CD4-positive, alpha-beta T cell treated with Interleukin-17A for 4 hours (primary cell): ENCODE results near the gene TCF7L2.

Experiments
- DNase-seq: peaks from one replicate; pipeline ENCODE4 v3.0.0-alpha.2; 2020; ENCODE audit warnings: mixed read lengths

Gene TCF7L2

DNA sequence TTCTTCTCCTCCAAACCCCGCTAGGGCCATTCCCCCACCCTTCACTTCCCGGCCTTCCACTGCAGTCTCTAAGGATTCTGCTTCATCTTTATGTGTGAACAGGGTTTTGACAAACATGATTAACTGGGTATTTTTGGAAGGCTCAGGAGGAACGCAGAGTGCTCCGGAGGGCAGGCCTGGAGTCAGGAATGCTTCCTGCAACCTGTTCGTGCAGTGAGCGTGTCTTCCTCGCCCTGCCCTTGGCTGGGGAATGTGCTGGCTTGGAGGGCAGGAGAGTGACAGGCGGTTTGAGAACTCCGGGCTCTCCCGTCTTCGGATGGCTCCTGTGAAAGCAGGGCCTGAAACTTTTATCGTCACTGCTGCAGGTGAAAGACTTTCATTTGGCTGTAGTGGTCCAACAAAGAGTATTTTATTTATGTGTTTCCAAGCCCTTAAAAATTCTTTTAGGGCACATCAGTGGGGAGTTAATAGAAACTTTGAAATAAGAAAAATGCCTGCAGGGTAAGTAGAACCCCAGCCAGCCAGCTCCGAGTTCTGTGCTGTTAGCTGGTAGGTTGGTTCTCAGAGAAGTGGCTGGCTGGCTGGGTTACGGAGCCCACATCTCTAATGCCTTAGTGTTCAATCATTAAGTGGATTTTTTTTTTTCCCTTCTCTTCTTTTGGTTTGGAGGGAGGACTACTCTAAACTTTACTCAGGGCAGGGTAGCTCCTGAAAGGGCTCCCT, 51.0 kb downstream of the TCF7L2 start:
- DNase-seq = no peak

DNA sequence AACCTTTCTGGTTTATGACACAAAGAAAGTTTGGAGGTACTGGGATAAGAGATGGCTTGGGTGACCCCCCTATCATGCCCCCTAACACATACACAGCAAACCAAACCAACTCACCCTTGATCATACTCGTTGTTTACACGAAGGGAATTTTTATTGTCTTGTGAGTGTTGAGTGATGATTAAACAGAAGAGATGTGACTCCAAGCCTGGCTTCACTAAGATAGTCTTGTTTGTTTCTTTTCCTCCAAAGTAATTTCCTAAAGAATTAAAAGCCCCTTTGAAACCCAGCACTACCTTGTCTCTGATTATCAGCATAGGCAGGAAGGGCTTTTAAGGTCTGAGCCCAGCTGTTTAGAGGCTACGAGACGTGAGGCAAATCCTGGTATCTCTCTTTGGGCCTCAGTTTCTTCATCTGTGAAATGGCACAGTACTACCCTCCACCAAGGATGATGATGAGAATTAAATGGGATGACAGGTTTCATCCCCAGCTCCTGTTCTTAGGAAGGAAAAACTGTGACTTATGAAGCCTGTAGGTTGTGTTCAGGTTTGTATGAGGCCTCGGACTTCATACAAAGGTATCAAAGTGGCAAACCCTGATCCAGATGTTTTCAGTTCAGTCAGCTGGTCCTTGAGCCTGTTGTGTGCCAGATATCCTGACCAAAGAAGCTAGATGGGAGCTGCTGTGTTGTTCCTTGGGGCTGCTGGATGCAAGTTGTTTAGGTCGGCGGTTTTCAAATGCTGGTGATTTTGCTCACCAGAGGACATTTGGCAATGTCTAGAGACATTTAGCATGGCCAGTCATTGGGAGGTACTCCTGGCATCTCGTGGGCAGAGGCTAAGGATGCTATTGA, 51.8 kb downstream of the TCF7L2 start:
- DNase-seq = no peak

DNA sequence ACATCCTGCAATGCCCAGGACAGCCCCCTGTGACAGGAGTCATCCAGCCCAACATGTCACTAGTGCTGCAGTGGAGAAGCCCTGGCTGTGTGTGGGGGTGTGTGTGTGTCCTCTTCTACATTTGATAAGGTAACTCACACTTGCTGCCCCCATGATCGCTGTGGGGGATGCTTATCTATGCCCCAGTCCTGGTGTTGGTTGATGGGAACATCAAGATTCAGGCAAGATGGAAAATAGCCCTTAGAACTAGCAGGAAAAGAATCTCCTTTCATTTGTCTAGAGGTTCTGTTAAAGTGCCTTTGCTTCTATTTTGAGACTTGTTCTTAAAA, 52.4 kb downstream of the TCF7L2 start:
- no peak for DNase-seq

DNA sequence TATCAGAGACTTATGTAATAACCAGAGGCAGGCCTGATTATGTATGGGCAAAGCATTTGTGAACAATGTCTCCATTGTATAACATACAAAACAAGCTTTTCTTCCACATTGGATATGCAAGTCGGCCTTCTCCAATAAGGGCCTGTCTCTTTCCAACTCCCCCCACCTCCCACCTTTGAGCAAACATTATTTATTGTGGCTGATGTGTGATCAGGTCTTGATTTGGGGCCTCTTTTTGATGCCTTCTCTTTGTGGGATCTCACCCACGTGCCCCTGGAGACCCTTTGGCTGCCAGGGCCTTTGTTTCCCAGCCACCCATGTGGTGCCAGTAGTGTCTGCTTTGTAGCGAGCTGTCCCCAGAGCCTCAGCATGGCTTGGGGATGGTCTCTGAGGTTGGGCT, 53.0 kb downstream of the TCF7L2 start:
- DNase-seq = no peak

DNA sequence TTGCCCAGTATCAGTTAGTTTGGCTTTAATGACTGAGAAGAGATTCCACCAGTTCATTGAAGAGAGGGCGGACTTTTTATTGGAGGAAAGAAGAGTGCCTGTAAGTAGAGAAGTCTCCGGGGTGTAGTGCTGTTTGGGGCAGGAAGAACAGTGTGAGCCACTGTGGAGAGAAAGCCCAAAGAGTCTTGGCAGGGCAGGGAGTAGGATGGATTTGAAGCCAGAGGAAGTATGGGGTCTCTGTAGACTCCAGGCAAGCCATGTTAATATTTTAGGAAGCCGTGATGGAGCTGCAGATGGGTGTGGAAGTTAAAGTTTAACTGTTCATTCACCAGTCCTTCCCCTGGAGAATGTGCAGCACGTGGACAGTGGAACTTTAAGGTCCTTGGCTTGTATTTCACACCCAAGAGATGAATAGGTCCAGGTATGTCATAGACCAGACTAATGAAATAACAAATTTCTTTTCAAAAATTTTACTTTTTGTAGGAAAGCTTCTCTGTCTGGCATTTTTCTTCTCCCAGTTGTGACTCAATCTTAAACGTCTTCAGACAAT, 54.1 kb downstream of the TCF7L2 start:
- no peak for DNase-seq

DNA sequence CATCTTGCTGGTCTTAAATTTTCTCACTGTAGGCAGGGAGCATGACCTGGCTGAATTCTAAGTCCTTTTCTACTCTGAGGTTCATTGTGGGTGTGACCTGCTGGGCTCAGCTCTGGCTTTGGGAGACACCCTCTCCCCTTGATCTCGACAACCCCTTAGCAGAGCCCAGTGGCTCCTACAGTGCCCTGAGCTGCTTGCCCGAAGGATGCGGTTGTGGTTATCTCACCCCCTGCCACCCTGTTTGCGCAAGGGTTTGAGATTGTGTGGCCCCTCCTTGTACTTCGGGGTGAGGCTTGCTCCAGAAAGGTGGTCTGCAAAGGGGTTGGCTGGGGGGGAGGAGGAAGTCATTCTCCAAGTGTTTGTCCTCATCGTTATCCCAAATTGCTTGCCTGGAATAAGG, 55.3 kb downstream of the TCF7L2 start:
- DNase-seq = no peak

DNA sequence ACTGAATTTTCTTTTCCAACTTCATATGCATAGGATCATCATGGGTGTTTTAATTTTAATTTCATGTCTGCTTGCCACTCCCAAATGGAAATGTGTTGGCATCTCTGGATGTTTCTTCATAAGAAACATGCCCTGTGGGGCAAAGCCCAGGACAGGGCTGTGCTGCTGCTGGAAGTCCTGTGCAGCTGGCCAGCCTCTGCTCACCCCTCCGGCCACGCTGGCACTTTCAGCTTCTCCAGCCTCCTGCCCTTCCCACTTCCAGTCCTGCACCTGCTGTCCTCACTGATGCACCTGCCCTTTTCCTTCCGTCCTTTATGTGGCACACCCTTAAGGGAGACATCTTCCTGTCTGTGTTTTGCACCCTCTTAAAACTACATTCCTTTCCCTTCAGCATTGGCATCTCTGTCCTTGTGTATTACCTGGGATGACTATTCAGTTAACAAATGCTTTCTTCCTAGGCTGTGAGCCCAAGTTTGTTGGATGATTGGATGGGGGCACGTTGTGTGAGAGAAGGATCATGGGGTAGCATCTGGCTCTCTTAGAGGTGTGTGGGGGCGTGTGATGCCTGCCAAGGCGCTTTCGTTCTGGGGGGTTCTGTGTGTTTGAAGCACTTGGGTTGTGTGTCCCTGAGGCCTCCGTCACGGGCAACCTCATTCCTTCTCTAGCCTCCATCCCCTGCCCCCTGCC, 56.8 kb downstream of the TCF7L2 start:
- DNase-seq = peak; percentile 7

DNA sequence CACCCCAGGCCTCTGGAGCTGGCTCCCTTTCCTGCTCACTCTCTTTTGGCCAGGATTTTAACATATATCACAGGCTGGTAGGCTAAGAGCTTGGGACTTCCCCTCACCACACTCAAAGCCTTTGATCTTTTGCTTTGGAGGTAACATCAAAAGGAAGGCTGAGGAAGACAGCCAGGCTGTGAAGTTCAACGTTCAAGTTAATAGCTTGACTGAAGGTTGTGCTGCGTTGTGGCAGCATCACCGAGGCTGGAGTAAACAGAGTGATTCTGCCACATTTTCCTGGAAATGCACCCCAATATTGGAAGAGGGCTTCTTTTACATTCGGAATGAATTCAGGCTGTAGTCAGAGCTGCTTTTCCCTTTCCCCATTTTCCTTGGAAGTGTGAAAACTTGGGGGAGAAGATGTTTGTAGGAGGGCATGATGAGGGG, 57.3 kb downstream of the TCF7L2 start:
- peak; percentile 52 for DNase-seq

DNA sequence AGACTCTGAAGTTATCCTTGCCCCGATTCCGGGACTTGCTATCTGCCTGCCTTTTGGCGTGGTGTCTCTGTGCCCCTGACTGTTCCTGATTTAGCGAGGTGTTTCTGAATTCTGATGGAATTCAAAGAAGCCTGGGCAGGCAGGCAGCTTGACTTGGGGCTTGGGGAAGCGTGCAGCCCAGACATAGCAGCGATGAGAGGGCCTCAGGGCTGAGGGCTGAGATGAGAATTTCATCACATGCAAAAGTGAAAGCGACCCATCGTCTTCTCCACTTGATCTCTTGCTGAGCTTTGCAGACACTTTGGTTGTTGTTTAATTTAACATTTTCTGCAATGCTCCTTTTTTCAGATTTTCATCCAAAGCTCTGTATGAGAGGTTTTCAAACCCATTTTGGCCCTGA, 57.8 kb downstream of the TCF7L2 start:
- DNase-seq = no peak

DNA sequence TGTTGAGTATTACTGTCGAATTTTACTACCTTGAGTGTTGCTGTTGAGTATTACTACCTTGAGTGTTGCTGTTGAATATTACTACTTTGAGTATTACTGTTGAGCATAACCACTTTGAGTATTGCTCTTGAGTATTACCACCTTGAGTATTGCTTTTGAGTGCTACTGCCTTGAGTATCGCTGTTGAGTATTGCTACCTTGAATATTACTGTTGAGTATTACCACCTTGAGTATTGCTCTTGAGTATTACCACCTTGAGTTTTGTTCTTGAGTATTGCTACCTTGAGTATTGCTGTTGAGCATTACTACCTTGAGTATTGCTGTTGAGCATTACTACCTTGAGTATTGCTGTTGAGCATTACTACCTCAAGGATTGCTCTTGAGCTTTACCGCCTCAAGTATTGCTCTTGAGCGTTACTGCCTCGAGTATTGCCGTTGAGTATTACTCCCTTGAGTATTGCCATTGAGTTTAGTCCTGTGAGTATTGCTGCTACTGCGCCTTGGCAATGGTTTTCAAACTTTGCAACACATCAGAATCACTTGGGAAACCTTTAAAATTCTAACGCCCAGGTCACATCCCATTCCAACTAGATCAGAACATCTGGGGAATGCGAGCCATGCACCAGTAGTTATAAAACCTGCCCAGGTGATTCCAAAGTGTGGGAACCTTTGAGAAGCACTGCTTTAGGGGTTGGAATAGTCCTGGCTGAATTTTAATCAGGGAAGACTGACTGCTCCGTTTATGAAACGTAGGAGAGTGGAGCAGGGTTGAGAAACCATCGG, 61.7 kb downstream of the TCF7L2 start:
- DNase-seq = no peak

DNA sequence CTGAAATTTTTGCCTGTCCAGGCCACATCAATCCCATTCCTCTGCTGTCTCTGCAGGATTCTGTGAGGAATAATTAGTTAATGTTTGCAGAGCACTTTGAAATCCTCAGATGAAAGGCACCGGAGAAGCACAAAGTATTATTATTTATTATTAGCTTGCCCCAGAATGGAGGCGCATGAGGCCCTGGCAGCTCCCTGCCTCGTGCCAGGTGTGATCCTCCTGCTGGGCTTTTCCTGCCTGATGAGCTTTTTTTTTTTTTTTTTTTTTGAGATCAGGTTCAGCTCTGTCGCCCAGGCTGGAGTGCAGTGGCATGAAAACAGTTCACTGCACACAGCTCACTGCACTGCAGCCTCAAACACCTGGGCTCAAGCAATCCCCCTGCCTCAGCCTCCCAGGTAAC, 65.2 kb downstream of the TCF7L2 start:
- no peak for DNase-seq

DNA sequence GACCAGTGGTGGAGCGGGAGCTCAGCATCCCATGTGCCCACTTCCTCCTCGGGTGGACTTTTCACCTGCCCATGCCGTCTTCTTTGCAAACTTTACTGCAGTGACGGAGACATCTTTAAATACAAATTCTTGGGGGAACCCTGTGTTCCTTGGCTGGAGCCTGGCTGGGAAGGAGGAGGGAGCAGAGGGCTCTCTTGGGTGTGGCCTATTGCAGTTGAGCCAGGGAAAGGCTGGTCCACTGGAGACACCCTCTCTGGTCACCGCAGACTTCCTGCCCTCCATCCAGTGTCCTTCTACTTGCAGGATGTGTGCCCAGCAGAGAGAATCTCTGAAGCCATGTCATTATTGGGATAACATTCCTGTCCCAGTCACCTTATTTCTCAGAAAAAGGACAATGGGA, 67.3 kb downstream of the TCF7L2 start:
- no peak for DNase-seq

DNA sequence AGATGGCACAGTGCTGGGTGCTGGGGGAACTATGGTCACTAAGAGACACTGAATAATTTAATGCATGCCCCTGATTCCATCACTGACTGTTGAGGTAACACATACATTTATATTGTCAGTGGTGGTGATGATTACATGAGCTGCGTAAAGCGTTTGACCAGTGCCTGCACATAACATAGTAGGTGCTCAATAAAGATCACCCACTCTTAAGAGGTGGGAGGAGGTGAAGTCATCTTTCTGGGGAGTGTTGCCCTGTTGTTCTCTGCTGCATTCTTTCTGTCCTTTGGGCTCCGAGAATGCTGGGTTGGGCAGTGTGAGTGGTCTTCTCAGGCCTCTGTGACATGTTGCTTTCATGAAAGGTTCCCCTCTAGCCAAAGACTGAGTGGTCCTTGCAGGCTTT, 68.0 kb downstream of the TCF7L2 start:
- no peak for DNase-seq

DNA sequence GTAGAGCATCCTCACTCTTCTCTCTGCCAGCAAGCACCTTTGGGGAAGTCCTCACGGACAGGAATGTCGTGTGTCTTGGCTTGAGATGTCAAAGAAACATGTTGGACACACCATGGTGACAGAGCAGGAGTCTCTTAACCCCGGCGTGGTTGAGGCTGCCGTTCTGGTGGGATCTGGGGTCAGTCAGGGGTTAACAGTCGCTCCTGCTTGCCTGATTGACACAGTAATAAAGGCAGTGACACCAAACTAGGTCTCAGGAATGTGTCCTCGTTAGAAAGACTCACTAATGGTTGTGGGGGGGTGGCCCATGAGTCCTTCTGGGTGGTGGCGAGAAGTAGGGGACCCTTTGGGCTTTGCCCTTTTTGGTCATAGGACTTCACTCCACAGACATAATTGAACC, 69.0 kb downstream of the TCF7L2 start:
- DNase-seq = no peak

DNA sequence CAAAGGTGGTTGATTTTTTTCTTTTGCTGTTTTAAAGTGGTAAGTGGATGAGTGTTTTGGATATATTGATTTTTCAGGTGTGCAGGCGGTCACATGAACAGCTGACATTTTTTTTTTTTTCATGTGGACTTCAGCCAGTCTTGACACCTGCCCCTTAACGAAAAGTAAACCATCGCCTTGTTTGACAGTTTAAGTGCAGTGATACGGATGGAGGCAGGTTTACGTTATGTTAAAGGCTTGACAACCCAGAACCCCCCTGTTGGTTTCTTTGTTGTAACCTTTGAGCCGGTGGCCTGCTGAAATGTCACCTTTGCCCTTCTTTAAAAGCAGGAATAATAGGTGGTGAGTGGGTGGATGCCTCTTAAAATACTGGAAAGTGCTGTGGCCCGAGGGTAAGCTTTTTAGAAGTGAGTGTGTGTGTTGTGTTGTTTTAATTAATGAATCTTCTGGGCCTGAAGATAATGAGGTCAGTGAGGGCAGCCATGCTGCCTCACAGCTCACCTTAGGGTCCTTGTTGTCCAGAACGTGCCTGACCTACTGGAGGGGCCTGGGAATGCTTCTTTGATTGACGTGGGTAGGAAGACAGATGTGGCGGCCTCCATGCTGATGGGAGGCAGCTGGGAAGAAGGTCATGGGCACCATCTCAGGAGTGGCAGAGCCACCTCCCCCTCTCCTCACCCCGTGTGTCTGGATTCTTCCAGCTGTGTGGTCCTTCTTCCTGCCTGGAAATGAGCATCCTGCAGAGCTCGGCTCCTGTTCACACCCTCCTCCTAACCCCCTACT, 69.8 kb downstream of the TCF7L2 start:
- DNase-seq = no peak

DNA sequence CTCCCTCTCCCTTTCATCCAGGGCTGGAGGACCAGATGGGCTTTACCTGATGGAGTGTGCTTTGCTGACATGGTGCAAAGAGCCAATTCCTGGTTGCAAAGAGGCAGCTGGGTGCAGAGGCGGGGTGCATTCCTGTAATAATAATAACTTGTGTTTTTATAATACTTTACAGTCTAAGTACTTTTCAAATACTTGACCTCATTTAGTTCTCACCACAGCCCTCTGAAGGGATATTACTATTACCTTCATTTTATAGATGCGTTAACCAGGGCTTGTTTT, 70.4 kb downstream of the TCF7L2 start:
- DNase-seq = no peak

DNA sequence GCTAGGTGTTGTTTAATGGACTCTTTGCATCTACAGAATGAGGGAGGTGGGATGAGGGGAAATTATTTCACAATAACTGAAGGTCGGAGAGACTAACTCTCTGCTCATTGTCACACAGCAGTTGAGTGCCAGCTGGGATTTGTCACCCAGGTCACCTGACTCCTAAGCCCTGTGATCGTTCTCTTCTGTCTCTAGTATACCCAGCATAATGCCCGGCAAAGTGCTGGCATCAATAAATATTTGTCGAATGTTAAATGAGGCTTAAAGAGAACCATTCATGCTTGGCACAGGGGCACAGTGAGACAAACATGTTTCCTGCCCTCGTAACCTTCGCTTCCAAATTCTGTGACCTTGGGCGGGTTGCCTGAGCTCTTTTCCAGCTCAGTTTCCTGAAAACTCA, 70.8 kb downstream of the TCF7L2 start:
- no peak for DNase-seq

DNA sequence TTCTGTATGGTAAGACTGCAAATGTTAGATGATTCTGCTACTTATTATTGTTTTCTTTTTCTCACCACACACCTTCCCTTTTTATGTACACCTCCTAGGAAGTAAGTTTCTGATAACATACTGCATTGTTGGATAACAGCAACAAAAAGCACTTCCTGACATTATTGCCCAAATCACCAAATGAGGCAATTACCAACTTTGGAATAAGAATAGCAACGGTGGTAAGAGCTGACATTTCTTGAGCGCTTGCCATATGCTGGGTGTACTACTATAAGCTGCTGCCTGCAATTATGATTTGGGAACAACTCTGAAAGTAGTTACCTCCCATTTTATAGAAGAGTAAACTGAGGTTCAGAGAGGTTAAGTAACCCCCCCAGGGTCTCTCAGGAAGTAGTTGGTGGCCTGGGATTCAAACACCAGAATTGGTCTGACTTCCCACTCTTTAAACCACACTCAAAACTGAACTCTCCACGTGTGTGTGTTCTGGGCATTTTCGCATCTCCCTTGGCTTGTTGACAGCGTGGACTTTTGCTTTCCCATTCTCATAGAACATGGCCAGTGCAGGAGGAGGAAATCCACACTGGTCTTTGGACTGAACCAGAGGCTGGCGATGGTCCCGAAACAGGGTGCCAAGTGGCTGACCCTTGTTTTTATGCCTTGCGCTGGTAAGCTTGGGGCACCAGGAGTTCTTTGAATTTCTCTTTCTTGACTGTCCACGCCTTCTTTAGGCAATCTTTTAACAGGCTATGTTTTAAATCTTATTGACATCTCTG, 71.4 kb downstream of the TCF7L2 start:
- no peak for DNase-seq

DNA sequence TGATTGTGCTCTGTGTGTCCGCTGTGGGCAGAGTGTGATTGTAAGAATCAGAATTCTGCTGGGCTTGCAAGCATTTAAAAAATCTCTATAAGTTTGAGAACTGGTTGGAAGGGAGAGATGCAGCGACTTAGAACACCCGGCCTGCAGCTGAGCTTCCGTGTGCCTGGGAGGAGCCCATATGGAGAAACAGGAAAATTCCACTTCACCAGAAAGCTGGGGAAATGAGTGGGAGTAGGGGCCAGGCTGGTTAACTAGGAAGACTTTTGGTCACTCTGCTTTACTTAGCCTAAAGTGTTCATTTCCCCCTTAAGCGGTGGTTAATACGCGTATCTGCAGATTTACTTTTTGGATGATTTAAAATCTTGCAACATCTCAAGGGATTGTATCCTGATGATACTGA, 72.2 kb downstream of the TCF7L2 start:
- DNase-seq = no peak

DNA sequence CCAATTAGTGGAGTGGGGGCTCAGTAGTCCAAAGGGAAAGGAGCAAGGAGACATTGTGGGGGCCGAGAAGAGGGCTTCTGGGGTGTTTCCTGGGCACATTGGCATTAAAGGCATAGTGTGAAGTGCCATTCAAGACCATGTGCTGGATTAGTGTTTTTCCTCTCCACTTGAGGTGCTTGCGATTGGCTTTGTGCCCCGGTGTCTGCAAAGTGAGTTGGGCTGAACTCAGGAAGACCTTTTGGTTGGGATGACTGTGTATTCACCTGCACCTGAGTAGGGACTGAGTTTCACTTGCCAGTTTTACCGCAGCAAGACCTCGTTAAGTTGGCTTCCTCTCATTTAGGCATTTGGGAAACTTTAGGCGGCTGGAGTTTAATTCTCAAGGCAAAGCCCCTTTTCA, 73.0 kb downstream of the TCF7L2 start:
- no peak for DNase-seq

DNA sequence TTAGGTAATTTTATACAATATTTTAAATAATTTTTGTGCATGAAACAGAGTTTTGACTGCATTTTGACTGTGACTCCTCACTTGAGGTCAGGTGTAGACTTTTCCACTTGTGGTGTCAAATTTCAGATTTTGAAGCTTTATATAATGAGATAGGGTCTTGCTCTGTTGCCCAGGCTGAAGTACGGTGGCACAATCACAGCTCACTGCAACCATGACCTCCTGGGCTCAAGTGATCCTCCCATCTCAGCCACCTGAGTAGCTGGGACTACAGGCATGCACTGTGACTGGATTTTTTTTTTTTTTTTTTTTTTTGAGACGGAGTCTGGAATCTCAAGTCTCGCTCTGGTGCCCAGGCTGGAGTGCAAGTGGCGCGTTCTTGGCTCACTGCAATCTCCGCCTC, 74.9 kb downstream of the TCF7L2 start:
- DNase-seq = no peak

DNA sequence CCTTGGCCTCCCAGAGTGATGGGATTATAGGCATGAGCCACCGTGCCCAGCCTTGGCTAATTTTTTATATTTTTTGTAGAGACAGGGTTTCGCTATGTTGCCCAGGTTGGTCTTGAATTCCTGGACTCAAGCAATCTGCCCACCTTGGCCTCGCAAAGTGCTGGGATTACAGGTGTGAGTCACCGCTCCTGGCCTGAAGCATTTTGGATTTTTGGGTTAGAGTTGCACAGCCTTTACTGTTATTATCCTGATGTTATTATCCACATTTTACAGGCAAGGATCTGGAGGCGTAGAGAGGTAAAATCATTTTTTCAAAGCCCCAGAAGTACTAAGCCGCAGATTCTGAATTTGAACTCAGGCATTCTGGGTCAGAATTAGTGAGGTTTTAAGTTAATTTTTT, 75.4 kb downstream of the TCF7L2 start:
- no peak for DNase-seq
